ENCODE data around the gene CAPN11.
"Not testable (repeated sequence)": the region's sequence is repeated elsewhere in the genome, so short reads cannot be mapped to it uniquely, and the experiment has no call there.

CAPN11 gene

GRCh38 chr6:44132476-44132875 is 26.1 kb upstream of the CAPN11 start:
- DNase-seq: no peak

GRCh38 chr6:44133003-44133931 is 25.4 kb upstream of the CAPN11 start:
- no peak for DNase-seq

GRCh38 chr6:44133981-44134711 is 24.5 kb upstream of the CAPN11 start:
- no peak for DNase-seq

- no peak for DNase-seq
Measured at GRCh38 chr6:44135173-44135758, 23.4 kb upstream of the CAPN11 start.

GRCh38 chr6:44135875-44136274 is 22.7 kb upstream of the CAPN11 start:
- DNase-seq: no peak

GRCh38 chr6:44138717-44139350 is 19.8 kb upstream of the CAPN11 start:
- DNase-seq: no peak

- DNase-seq: no peak
Measured at GRCh38 chr6:44139351-44139743, 19.3 kb upstream of the CAPN11 start.

- no peak for DNase-seq
Measured at GRCh38 chr6:44142835-44143234, 15.8 kb upstream of the CAPN11 start.

GRCh38 chr6:44143731-44144130 is 14.9 kb upstream of the CAPN11 start:
- DNase-seq: no peak

GRCh38 chr6:44144536-44144935 is 14.1 kb upstream of the CAPN11 start:
- DNase-seq: not testable (repeated sequence)

- DNase-seq: no peak
Measured at GRCh38 chr6:44145839-44146238, 12.8 kb upstream of the CAPN11 start.

- no peak for DNase-seq
Measured at GRCh38 chr6:44146685-44147084, 11.9 kb upstream of the CAPN11 start.

GRCh38 chr6:44147256-44147655 is 11.4 kb upstream of the CAPN11 start:
- DNase-seq: no peak

- DNase-seq: no peak
Measured at GRCh38 chr6:44148306-44148705, 10.3 kb upstream of the CAPN11 start.

- no peak for DNase-seq
Measured at GRCh38 chr6:44149369-44150012, 9.1 kb upstream of the CAPN11 start.

- no peak for DNase-seq
Measured at GRCh38 chr6:44150317-44150917, 8.2 kb upstream of the CAPN11 start.

GRCh38 chr6:44151348-44152108 is 7.1 kb upstream of the CAPN11 start:
- DNase-seq: peak; percentile 79

- DNase-seq: no peak
Measured at GRCh38 chr6:44152109-44152461, 6.5 kb upstream of the CAPN11 start.

- no peak for DNase-seq
Measured at GRCh38 chr6:44152533-44152932, 6.1 kb upstream of the CAPN11 start.

- no peak for DNase-seq
Measured at GRCh38 chr6:44154067-44154466, 4.6 kb upstream of the CAPN11 start.

- no peak for DNase-seq
Measured at GRCh38 chr6:44156494-44157151, 2.0 kb upstream of the CAPN11 start.

Measured in CD4-positive, alpha-beta T cell treated with Interleukin-10 for 1 hour (primary cell).